Activated B cell treated with CpG ODN at 0.5 μM for 24 hours (primary cell): ENCODE data around the gene TERF2IP. TPM values are rescaled to one million over a fixed set of nuclear protein-coding genes. Genes with fewer than 3 reads are reported as not detected.

ENCODE experiments used
- ATAC-seq: fragments of 200-7000 bp; cut with Tn5 transposase; one replicate; pipeline ENCODE4 v1.10.0; 2021; ENCODE audit warnings: low read depth, mild to moderate bottlenecking, moderate library complexity
- CTCF ChIA-PET: fragments of 350-600 bp; sonication (Branson Sonifier 250); formaldehyde crosslinking; loops from one replicate; lab custom pipeline; 2021; ENCODE audit warnings: antibody characterized with exemption; lab: Charles Lee
- POLR2A ChIA-PET: fragments of 350-600 bp; sonication (Branson Sonifier 250); formaldehyde crosslinking; loops from one replicate; lab custom pipeline; 2021; ENCODE audit warnings: antibody characterized with exemption; lab: Charles Lee
- DNase-seq: peaks from one replicate; pipeline ENCODE4 v3.0.0; 2022
- H3K27ac Mint-ChIP-seq: one replicate; pipeline ENCODE4 v1.8.0; 2020; ENCODE audit warnings: mixed read lengths
- H3K27me3 Mint-ChIP-seq: one replicate; pipeline ENCODE4 v1.8.0; 2021; ENCODE audit warnings: mixed read lengths
- H3K36me3 Mint-ChIP-seq: one replicate; pipeline ENCODE4 v1.8.0; 2021; ENCODE audit warnings: low read depth, mixed read lengths
- H3K4me1 Mint-ChIP-seq: one replicate; pipeline ENCODE4 v1.8.0; 2021; ENCODE audit warnings: mixed read lengths
- H3K4me3 Mint-ChIP-seq: one replicate; pipeline ENCODE4 v1.8.0; 2020; ENCODE audit warnings: mild to moderate bottlenecking, mixed read lengths
- H3K9me3 Mint-ChIP-seq: one replicate; pipeline ENCODE4 v1.8.0; 2020; ENCODE audit warnings: mixed read lengths
- CTCF ChIP-seq: fragments of 200-600 bp; IDR thresholded peaks from one replicate; pipeline ENCODE4 v1.8.0; 2022; ENCODE audit warnings: antibody characterized with exemption, mild to moderate bottlenecking
- intact Hi-C: fragments of 100-400 bp; cut with micrococcal nuclease; formaldehyde crosslinking; loops from one replicate; pipeline ENCODE4 v1.15.1; 2024
- total RNA-seq: library from RNA; stranded (reverse); gene quantifications from 2 replicates; pipeline ENCODE4 v1.2.3, GENCODE V29; 2022

TERF2IP gene
- total RNA-seq, 1 donor from 2014 or later, result 52.7 TPM

- ChIA-PET CTCF (no interaction called here), POLR2A (no interaction called here)
- no peak for ATAC-seq
- Mint-ChIP-seq H3K9me3 (no peaks in the 10 kb centered on the region), H3K36me3 (no peaks in the 10 kb centered on the region), H3K4me3 (no peak overlapping the region), H3K27me3 (no peaks in the 10 kb centered on the region), H3K4me1 (no peaks in the 10 kb centered on the region), H3K27ac (no peak overlapping the region)
- DNase-seq, result no peak
- no peak for TF ChIP-seq CTCF
- intact Hi-C loops, result no loop called here
These were observed 19.9 kb downstream of the TERF2IP start for GRCh38 chr16:75667503-75667902.

GRCh38 chr16:75676909-75677308, 29.3 kb downstream of the TERF2IP start, which contains the start of gene CPHXL2:
CPHXL2 (minus strand) TSS chr16:75677009; CDS start chr16:75676999, 10 bp downstream.
- no peak for ATAC-seq
- no peaks in the 10 kb centered on the region for H3K9me3 Mint-ChIP-seq
- no peaks in the 10 kb centered on the region for H3K36me3 Mint-ChIP-seq
- no peak within 1 kb of the TSS for H3K4me3 Mint-ChIP-seq
- H3K4me1 Mint-ChIP-seq, result no peaks in the 10 kb centered on the region
- CTCF ChIA-PET, result no interaction called here
- POLR2A ChIA-PET, result no interaction called here
- no peak for TF ChIP-seq CTCF
- no peak for DNase-seq
- intact Hi-C loops, result no loop called here
- H3K27ac Mint-ChIP-seq, result no peak within 1 kb of the TSS
- H3K27me3 Mint-ChIP-seq, result no peaks in the 10 kb centered on the region

- H3K4me1 Mint-ChIP-seq, result no peaks in the 10 kb centered on the region
- H3K27me3 Mint-ChIP-seq, result no peaks in the 10 kb centered on the region
- H3K27ac Mint-ChIP-seq, result no peak overlapping the region
- ATAC-seq (no peak), DNase-seq (no peak)
- POLR2A ChIA-PET, result no interaction called here
- no peak for TF ChIP-seq CTCF
- H3K4me3 Mint-ChIP-seq, result no peak overlapping the region
- intact Hi-C loops, result no loop called here
- CTCF ChIA-PET, result no interaction called here
- no peaks in the 10 kb centered on the region for H3K9me3 Mint-ChIP-seq
- no peaks in the 10 kb centered on the region for H3K36me3 Mint-ChIP-seq
These were observed 31.8 kb downstream of the TERF2IP start for GRCh38 chr16:75679366-75679765.

GRCh38 chr16:75682308-75682707, 34.7 kb downstream of the TERF2IP start:
- ChIA-PET CTCF (no interaction called here), POLR2A (no interaction called here)
- no peak for TF ChIP-seq CTCF
- no peak overlapping the region for H3K4me3 Mint-ChIP-seq
- intact Hi-C loops, result no loop called here
- no peak for DNase-seq
- no peaks in the 10 kb centered on the region for H3K9me3 Mint-ChIP-seq
- H3K4me1 Mint-ChIP-seq, result no peaks in the 10 kb centered on the region
- no peaks in the 10 kb centered on the region for H3K27me3 Mint-ChIP-seq
- no peak for ATAC-seq
- no peak overlapping the region for H3K27ac Mint-ChIP-seq
- no peaks in the 10 kb centered on the region for H3K36me3 Mint-ChIP-seq

- POLR2A ChIA-PET, result no interaction called here
- intact Hi-C loops, result no loop called here
- TF ChIP-seq CTCF, result no peak
- Mint-ChIP-seq H3K4me3 (no peak overlapping the region), H3K27ac (no peak overlapping the region), H3K4me1 (no peaks in the 10 kb centered on the region), H3K36me3 (no peaks in the 10 kb centered on the region), H3K27me3 (no peaks in the 10 kb centered on the region), H3K9me3 (no peaks in the 10 kb centered on the region)
- ATAC-seq, result no peak
- CTCF ChIA-PET, result no interaction called here
- no peak for DNase-seq
These were observed 39.8 kb downstream of the TERF2IP start for GRCh38 chr16:75687361-75687760.
